OCI-LY7 (cell line): ENCODE data around the gene SEMA6B. TPM values are rescaled to one million over a fixed set of nuclear protein-coding genes. Genes with fewer than 3 reads are reported as not detected.

Experiments
- BruUV-seq: library from RNA; stranded (reverse); fragments of 400-500 nt; replicated peaks from 2 replicates; lab custom pipeline; 2021; lab: Mats Ljungman, UMichigan
- CTCF ChIA-PET: fragments of 300-600 bp; sonication (Branson Sonifier 250); formaldehyde crosslinking; loops from one replicate; lab custom pipeline; 2022; ENCODE audit warnings: antibody characterized with exemption; ENCODE audit not compliant: unreplicated experiment; lab: Charles Lee
- POLR2A ChIA-PET: fragments of 300-600 bp; sonication (Branson Sonifier 250); formaldehyde crosslinking; loops from one replicate; lab custom pipeline; 2022; ENCODE audit warnings: antibody characterized with exemption; lab: Charles Lee
- DNase-seq: peaks from one replicate; pipeline ENCODE4 v3.0.0-alpha.2; 2015; ENCODE audit warnings: low spot score
- H2AFZ ChIP-seq: fragments of 200-600 bp; sonication (generic), shearing (Covaris generic); 2 replicates; pipeline ENCODE4 v1.6.1; 2014; ENCODE audit warnings: mild to moderate bottlenecking, antibody characterized with exemption, low read length, moderate library complexity
- H3K27ac ChIP-seq: fragments of 200-600 bp; sonication (generic); 2 replicates; pipeline ENCODE4 v1.5.1; 2014; ENCODE audit warnings: mixed run types, low read depth, mild to moderate bottlenecking, moderate library complexity, low read length, inconsistent platforms; ENCODE audit not compliant: poor library complexity, severe bottlenecking
- H3K36me3 ChIP-seq: fragments of 200-600 bp; sonication (generic); 2 replicates; pipeline ENCODE4 v1.6.1; 2014; ENCODE audit warnings: mild to moderate bottlenecking, antibody characterized with exemption, low read length, moderate library complexity, mixed read lengths; ENCODE audit not compliant: insufficient read depth
- H3K4me1 ChIP-seq: fragments of 200-600 bp; sonication (generic); 2 replicates; pipeline ENCODE4 v1.5.1; 2014; ENCODE audit warnings: mild to moderate bottlenecking, low read length; ENCODE audit not compliant: insufficient read depth, poor library complexity, severe bottlenecking
- H3K4me2 ChIP-seq: fragments of 200-600 bp; sonication (generic); 2 replicates; pipeline ENCODE4 v1.6.1; 2014; ENCODE audit warnings: mild to moderate bottlenecking, low read length
- H3K4me3 ChIP-seq: fragments of 200-600 bp; sonication (generic); 2 replicates; pipeline ENCODE4 v1.5.1; 2014; ENCODE audit warnings: mild to moderate bottlenecking, low read depth, low read length; ENCODE audit not compliant: poor library complexity, severe bottlenecking
- H3K79me2 ChIP-seq: fragments of 200-600 bp; sonication (generic); 2 replicates; pipeline ENCODE4 v1.6.1; 2016; ENCODE audit warnings: low read depth, mild to moderate bottlenecking, low read length, moderate library complexity, mixed read lengths; ENCODE audit not compliant: insufficient read depth
- H3K9me2 ChIP-seq: fragments of 200-600 bp; sonication (generic); 2 replicates; pipeline ENCODE4 v1.6.1; 2016; ENCODE audit warnings: mild to moderate bottlenecking, low read length, mixed read lengths; ENCODE audit not compliant: insufficient read depth
- H3K9me3 ChIP-seq: fragments of 200-600 bp; sonication (generic); 2 replicates; pipeline ENCODE4 v1.6.1; 2014; ENCODE audit warnings: mild to moderate bottlenecking, mixed run types, low read length, mixed read lengths
- H4K20me1 ChIP-seq: fragments of 200-600 bp; sonication (generic); 2 replicates; pipeline ENCODE4 v1.6.1; 2014; ENCODE audit warnings: mild to moderate bottlenecking, antibody characterized with exemption, low read length, moderate library complexity, mixed read lengths; ENCODE audit not compliant: insufficient read depth
- EZH2phosphoT487 ChIP-seq: fragments of 200-600 bp; sonication (generic); IDR thresholded peaks from 2 replicates; pipeline ENCODE4 v1.6.1; 2018; ENCODE audit warnings: low read depth, borderline replicate concordance, mild to moderate bottlenecking, mixed run types, antibody characterized with exemption, low read length, moderate library complexity, mixed read lengths
- intact Hi-C: fragments of 100-400 bp; cut with micrococcal nuclease; formaldehyde crosslinking; loops from one replicate; pipeline ENCODE4 v1.10.0; 2022; ENCODE audit not compliant: unreplicated experiment
- total RNA-seq, 2 experiments: library from RNA; depleted of rRNA in 1 of 2; stranded (reverse); fragments of >200 nt in 1 of 2; shearing (Covaris generic) in 1 of 2; gene quantifications; 2 replicates each; pipeline ENCODE4 v1.2.3, GENCODE V29; 2014 to 2022
- TF ChIP-seq, protein P1 (sequence below): fragments of 200-600 bp; sonication (generic); conservative IDR thresholded peaks from 2 replicates; pipeline ENCODE4 v1.5.1; 2014; ENCODE audit warnings: mild to moderate bottlenecking, antibody characterized with exemption, low read length, moderate library complexity, mixed read lengths

Gene SEMA6B
- total RNA-seq, 2 experiments from 2014 or later = not detected

DNA sequence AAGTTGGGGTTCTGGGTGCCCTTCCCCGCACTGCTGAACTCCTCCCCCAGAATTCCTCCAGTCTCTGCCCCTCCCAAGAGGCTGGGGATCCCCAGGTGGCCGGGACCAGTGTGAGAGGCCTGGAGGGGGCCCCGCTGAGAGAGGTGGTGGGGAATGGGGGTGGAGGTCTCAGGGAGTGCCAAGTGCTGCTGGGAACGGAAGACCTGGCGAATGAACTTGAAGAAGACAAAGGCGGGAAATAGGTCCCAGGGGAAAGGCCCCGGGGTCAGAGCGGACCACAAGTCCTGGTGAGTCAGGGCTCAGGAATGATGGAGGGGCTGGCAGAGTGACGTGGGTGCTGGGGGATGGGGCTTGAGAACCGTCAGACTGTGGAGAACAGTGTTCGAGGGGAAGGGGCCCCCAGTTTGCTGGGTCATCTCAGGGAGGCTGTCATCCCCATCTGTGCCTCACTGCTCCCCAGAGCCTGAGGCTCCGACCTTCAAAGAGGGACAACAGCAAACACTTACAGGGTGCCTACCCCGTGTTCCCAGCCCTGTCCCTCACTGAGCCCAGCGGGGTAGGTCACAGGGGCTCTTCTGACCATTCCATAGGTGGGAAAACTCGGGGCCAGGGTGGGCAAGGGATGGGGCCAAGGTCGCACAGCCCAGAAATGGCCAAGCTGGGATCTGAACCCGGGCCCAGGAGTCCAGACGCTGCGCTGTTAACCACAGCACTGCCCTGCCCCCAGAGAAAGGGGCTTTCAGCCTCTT, 16.0 kb upstream of the SEMA6B start:
- CTCF ChIA-PET = no interaction called here
- TF ChIP-seq, protein P1, sequence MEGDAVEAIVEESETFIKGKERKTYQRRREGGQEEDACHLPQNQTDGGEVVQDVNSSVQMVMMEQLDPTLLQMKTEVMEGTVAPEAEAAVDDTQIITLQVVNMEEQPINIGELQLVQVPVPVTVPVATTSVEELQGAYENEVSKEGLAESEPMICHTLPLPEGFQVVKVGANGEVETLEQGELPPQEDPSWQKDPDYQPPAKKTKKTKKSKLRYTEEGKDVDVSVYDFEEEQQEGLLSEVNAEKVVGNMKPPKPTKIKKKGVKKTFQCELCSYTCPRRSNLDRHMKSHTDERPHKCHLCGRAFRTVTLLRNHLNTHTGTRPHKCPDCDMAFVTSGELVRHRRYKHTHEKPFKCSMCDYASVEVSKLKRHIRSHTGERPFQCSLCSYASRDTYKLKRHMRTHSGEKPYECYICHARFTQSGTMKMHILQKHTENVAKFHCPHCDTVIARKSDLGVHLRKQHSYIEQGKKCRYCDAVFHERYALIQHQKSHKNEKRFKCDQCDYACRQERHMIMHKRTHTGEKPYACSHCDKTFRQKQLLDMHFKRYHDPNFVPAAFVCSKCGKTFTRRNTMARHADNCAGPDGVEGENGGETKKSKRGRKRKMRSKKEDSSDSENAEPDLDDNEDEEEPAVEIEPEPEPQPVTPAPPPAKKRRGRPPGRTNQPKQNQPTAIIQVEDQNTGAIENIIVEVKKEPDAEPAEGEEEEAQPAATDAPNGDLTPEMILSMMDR = no peak
- TF ChIP-seq EZH2phosphoT487 = no peak
- H3K9me2 ChIP-seq = no peaks in the 10 kb centered on the region
- intact Hi-C loops = no loop called here
- no peaks in the 10 kb centered on the region for H3K4me1 ChIP-seq
- no peak overlapping the region for H3K4me2 ChIP-seq
- H3K27ac ChIP-seq = no peak overlapping the region
- H3K79me2 ChIP-seq = no peaks in the 10 kb centered on the region
- H2AFZ ChIP-seq = no peak overlapping the region
- DNase-seq = no peak
- no peak overlapping the region for H3K4me3 ChIP-seq
- no TSS peak for BruUV-seq
- POLR2A ChIA-PET = no interaction called here
- H4K20me1 ChIP-seq = no peaks in the 10 kb centered on the region
- H3K36me3 ChIP-seq = no peaks in the 10 kb centered on the region
- no peaks in the 10 kb centered on the region for H3K9me3 ChIP-seq

DNA sequence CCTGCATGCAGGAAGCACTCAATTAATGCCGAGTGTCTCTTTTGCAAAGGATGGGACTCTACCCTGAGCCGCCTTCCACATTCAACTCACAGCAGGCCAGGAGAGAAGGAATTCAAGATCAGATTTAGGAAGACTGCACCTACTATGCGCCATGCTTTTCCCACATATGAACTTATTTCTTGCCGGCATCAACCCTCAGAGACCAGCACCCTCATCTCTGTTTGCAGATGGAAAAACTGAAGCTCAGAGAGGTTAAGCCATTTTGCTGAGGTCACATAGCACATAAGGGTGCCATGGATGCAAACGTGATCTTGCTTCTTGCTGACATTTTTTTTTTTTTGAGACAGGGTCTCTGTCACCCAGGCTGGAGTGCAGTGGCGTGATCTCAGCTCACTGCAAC, 14.2 kb upstream of the SEMA6B start:
- Histone ChIP-seq H3K4me2 (no peak overlapping the region), H3K36me3 (no peaks in the 10 kb centered on the region), H4K20me1 (no peaks in the 10 kb centered on the region), H3K4me1 (no peaks in the 10 kb centered on the region), H3K9me2 (no peaks in the 10 kb centered on the region), H3K4me3 (no peak overlapping the region), H3K9me3 (no peaks in the 10 kb centered on the region), H3K27ac (no peak overlapping the region), H2AFZ (no peak overlapping the region), H3K79me2 (no peaks in the 10 kb centered on the region)
- BruUV-seq = no TSS peak
- DNase-seq = no peak
- TF ChIP-seq EZH2phosphoT487 = no peak
- TF ChIP-seq, protein P1 = no peak
- intact Hi-C loops = no loop called here
- POLR2A ChIA-PET = no interaction called here
- CTCF ChIA-PET = no interaction called here

DNA sequence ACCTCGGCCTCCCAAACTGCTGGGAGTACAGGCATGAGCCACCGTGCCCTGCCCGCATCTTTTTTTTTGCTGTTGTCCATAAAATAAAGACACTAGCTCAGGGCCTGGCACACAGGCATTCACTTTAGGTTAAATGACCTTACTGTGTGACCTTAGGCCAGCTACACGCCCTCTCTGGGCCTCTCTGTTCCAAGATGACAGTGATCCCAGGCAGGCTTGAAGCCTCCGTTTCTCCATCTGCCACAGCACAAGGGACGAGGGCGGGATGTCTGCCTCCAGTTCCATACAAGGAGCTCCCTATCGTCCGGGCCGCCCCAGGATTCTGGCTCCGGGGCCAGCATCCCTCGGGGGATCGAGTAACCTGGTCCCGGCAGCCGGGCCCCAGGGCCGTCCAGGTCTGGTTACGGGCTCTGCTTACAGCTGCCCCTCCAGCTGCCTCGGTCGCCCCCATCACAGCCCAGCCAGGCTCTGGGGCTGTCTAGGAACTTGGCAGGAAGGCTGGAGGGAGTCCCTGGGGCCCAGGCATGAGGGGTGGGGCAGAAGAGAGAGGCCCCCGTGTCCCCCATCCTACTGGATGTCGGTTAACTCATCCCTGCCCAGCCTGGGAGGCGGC, 11.9 kb upstream of the SEMA6B start:
- Histone ChIP-seq H3K27ac (no peak overlapping the region), H4K20me1 (no peaks in the 10 kb centered on the region), H3K9me3 (no peaks in the 10 kb centered on the region), H2AFZ (no peak overlapping the region), H3K9me2 (no peaks in the 10 kb centered on the region), H3K4me3 (no peak overlapping the region), H3K79me2 (no peaks in the 10 kb centered on the region), H3K36me3 (no peaks in the 10 kb centered on the region), H3K4me1 (no peaks in the 10 kb centered on the region), H3K4me2 (no peak overlapping the region)
- no peak for DNase-seq
- intact Hi-C loops = no loop called here
- no TSS peak for BruUV-seq
- ChIA-PET CTCF (no interaction called here), POLR2A (interaction anchor here (0.6 to 1.3 kb wide), 2 partner anchors 61 to 71 kb away, joined by 3 to 4 read pairs; no protein-coding TSS in a partner anchor)
- TF ChIP-seq EZH2phosphoT487 = no peak
- TF ChIP-seq, protein P1 = no peak
